CD4-positive, alpha-beta T cell treated with Interleukin-2 at 100 ng/mL for 4 hours (primary cell): ENCODE results near the gene EMP1.
"Not testable (repeated sequence)": the region's sequence is repeated elsewhere in the genome, so short reads cannot be mapped to it uniquely, and the experiment has no call there.

Experiments
- DNase-seq: peaks from one replicate; pipeline ENCODE4 v3.0.0-alpha.2; 2020; ENCODE audit warnings: low spot score

Gene EMP1

GRCh38 chr12:13258717-13259119 lies 62.2 kb downstream of the EMP1 start:
- DNase-seq, result no peak

GRCh38 chr12:13259625-13260024 lies 63.1 kb downstream of the EMP1 start:
- not testable (repeated sequence) for DNase-seq

- DNase-seq, result not testable (repeated sequence)
These were observed 71.3 kb downstream of the EMP1 start for GRCh38 chr12:13267826-13268225.

- DNase-seq, result no peak
These were observed 72.1 kb downstream of the EMP1 start for GRCh38 chr12:13268581-13268980.
